ENCODE measurements around the gene TOP2B.

DNA sequence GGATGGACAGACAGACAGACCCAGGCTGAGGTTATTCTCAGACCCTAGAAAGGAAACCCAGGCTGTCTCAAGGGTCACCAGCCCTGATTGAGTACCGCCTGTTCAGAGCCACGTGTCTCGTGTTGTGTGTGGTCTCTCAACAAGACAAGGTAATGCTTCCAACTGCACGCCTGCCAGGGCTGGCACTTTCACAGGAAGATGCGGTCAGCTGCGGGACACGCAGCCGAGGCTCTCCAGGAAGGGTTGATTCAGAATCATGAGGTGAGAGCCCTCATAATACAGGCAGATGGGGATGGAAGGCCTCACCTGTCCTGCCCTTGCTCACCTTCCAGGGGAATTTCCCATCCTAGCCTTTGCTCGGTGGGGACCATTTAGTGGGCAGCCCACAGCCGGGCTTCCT is 81.4 kb downstream of the TOP2B start:
- TF ChIP-seq, protein P1, sequence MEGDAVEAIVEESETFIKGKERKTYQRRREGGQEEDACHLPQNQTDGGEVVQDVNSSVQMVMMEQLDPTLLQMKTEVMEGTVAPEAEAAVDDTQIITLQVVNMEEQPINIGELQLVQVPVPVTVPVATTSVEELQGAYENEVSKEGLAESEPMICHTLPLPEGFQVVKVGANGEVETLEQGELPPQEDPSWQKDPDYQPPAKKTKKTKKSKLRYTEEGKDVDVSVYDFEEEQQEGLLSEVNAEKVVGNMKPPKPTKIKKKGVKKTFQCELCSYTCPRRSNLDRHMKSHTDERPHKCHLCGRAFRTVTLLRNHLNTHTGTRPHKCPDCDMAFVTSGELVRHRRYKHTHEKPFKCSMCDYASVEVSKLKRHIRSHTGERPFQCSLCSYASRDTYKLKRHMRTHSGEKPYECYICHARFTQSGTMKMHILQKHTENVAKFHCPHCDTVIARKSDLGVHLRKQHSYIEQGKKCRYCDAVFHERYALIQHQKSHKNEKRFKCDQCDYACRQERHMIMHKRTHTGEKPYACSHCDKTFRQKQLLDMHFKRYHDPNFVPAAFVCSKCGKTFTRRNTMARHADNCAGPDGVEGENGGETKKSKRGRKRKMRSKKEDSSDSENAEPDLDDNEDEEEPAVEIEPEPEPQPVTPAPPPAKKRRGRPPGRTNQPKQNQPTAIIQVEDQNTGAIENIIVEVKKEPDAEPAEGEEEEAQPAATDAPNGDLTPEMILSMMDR (conservative IDR thresholded peaks at IDR 0.05) = no peak
- TF ChIP-seq EZH2 (IDR thresholded peaks at IDR 0.05; ENCODE audit: low read depth) = no peak
